HG02759 (cell line): ENCODE measurements around the gene FLVCR1.

Experiments used
- ATAC-seq: cut with Tn5 transposase; IDR thresholded peaks from one replicate; pipeline ENCODE4 v1.9.1; 2021; ENCODE audit warnings: mild to moderate bottlenecking, moderate library complexity; ENCODE audit not compliant: unreplicated experiment

Gene FLVCR1

GRCh38 chr1:212943393-212943710 lies 85.3 kb downstream of the FLVCR1 start:
- ATAC-seq: no peak

DNA sequence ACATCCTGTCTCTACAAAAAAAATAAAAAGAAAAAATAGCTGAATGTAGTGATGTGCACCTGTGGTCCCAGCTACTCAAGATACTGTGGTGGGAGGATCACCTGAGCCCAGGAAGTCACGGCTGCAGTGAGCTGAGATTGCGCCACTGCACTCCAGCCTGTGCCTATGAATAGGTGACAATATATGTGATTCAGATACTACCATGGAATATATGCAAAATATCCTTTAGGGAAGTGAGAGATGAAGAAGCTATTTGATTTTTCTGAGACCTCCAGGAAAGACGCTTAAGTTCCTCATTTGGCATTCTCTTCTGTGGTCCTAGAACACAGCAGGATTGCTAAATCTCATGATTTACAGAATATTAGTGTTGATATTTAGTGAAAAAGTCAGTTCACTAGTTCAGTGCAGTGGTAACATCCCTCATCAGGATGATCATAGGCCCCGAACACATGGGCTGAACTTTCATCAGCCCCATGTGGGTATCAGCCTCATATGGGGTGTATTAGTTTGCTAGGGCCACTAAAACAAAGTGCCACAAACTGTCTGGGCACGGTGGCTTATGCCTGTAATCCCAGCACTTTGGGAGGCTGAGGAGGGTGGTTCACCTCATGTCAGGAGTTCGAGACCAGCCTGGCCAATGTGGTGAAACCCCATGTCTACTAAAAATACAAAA lies 86.3 kb downstream of the FLVCR1 start:
- ATAC-seq: peak; percentile 57

GRCh38 chr1:212945056-212945455 lies 87.0 kb downstream of the FLVCR1 start:
- ATAC-seq: no peak

GRCh38 chr1:212945463-212946160 lies 87.5 kb downstream of the FLVCR1 start:
- no peak for ATAC-seq

GRCh38 chr1:212946872-212947271 lies 88.8 kb downstream of the FLVCR1 start:
- ATAC-seq: no peak
